ENCODE data around the gene ARF1.

GRCh38 chr1:228082918-228083870 is 686 bp downstream of the ARF1 start:
- peak; percentile 13; the same call in 1 of the 2 replicates for TF ChIP-seq MAX (IDR thresholded peaks at IDR 0.05; ENCODE audit: low read depth, low read length)
- TF ChIP-seq POLR2A (IDR thresholded peaks at IDR 0.05; ENCODE audit: extremely low read depth, insufficient read length), result no peak
- TF ChIP-seq CTCF (IDR thresholded peaks at IDR 0.05; ENCODE audit: low read depth, low read length), result no peak

Measured in NB4 (cell line).